K562 (cell line): Measurements from ENCODE around the gene SHISA5. TPM values are rescaled to one million over a fixed set of nuclear protein-coding genes. Genes with fewer than 3 reads are reported as not detected.
A peak's percentile ranks its signal among the peaks of the same experiment; 100 is the strongest.

ENCODE experiments used
- BCL6 ChIP-seq: fragments of 250-450 bp; sonication (Bioruptor Pico); IDR thresholded peaks from 2 replicates; pipeline ENCODE4 v1.4.0; 2020
- CREM ChIP-seq: IDR thresholded peaks from 2 replicates; pipeline ENCODE4 v1.6.1; 2014; ENCODE audit warnings: antibody characterized with exemption, low read depth
- ETV6 ChIP-seq, 3 experiments: fragments of 150-350 bp in 1 of 3; sonication (generic) in 1 of 3; formaldehyde crosslinking in 1 of 3; IDR thresholded peaks; 2 replicates each; pipeline versions ENCODE4 v1.6.1 to v1.8.0; 2014 to 2022; ENCODE audit warnings: borderline replicate concordance in 2 of 3, low read depth in 2 of 3, antibody characterized with exemption in 1 of 3, low read length in 1 of 3, mild to moderate bottlenecking in 1 of 3, missing genetic modification reagents in 1 of 3
- GTF2E2 ChIP-seq: fragments of 200-800 bp; sonication (Bioruptor generic); IDR thresholded peaks from 2 replicates; pipeline ENCODE4 v1.6.1; 2016; ENCODE audit warnings: missing genetic modification characterization, missing compliant biosample characterization
- HMG20B ChIP-seq: fragments of 250-450 bp; sonication (Bioruptor Pico); IDR thresholded peaks from 2 replicates; pipeline ENCODE4 v1.5.0; 2021; ENCODE audit warnings: mild to moderate bottlenecking
- HOMEZ ChIP-seq: fragments of 250-450 bp; sonication (Bioruptor Pico); IDR thresholded peaks from 2 replicates; pipeline ENCODE4 v1.4.0; 2020; ENCODE audit warnings: mild to moderate bottlenecking, moderate library complexity
- JUNB ChIP-seq: fragments of 450-650 bp; formaldehyde crosslinking; conservative IDR thresholded peaks from 2 replicates; pipeline ENCODE4 v1.4.0; 2020; ENCODE audit warnings: mild to moderate bottlenecking
- KDM5B ChIP-seq: fragments of 200-600 bp; sonication (generic); IDR thresholded peaks from 2 replicates; pipeline ENCODE4 v1.6.1; 2012; ENCODE audit warnings: low read depth, mild to moderate bottlenecking, moderate library complexity, low read length, control low read depth, inconsistent platforms; ENCODE audit not compliant: insufficient replicate concordance
- MBD1 ChIP-seq: fragments of 250-450 bp; sonication (Bioruptor Pico); IDR thresholded peaks from 2 replicates; pipeline ENCODE4 v1.8.0; 2022; ENCODE audit warnings: inconsistent platforms
- MBD2 ChIP-seq: sonication (generic); IDR thresholded peaks from 2 replicates; pipeline ENCODE4 v1.6.1; 2016; ENCODE audit warnings: low read depth, borderline replicate concordance
- PHF21A ChIP-seq: fragments of 450-650 bp; IDR thresholded peaks from 2 replicates; pipeline ENCODE4 v1.6.1; 2017; ENCODE audit warnings: low read depth, borderline replicate concordance
- RBM25 ChIP-seq: fragments of 200-400 bp; formaldehyde crosslinking; IDR thresholded peaks from 2 replicates; pipeline ENCODE4 v1.6.1; 2018; ENCODE audit warnings: low read length, low read depth, moderate library complexity; ENCODE audit not compliant: severe bottlenecking
- U2AF2 ChIP-seq: fragments of 200-400 bp; formaldehyde crosslinking; optimal IDR thresholded peaks from 2 replicates; pipeline ENCODE3; 2017; ENCODE audit warnings: low read depth, mild to moderate bottlenecking, low read length
- ZBTB11 ChIP-seq, 3 experiments: fragments of 200-800 bp in 1 of 3; fragments of 250-450 bp in 1 of 3; fragments of 450-650 bp in 1 of 3; sonication (Bioruptor Pico) in 1 of 3; sonication (Bioruptor generic) in 1 of 3; formaldehyde crosslinking in 1 of 3; IDR thresholded peaks; 2 replicates each; pipeline versions ENCODE4 v1.6.1 to v1.8.0; 2016 to 2022; ENCODE audit warnings: mild to moderate bottlenecking in 2 of 3, missing genetic modification characterization in 2 of 3, missing compliant biosample characterization in 1 of 3, moderate library complexity in 1 of 3
- polyA plus RNA-seq, 8 experiments: library from polyadenylated mRNA; depleted of rRNA in 4 of 8; stranded (reverse) in 5 of 8; unstranded in 3 of 8; fragments of >200 nt; fragmentation: Nextera tagmentation in 2 of 8; fragmentation: Illumina TruSeq in 1 of 8; extraction: Ambion mirVana in 2 of 8; extraction: Trizol in 1 of 8; gene quantifications; 2 replicates each; pipeline versions ENCODE4 v1.2.1 to v1.2.3, GENCODE V29; 2011 to 2014; ENCODE audit warnings: inconsistent platforms in 1 of 8, missing spikeins in 1 of 8
- total RNA-seq, 7 experiments: library from RNA; depleted of rRNA in 6 of 7; stranded (reverse); fragments of >200 nt in 6 of 7; fragmentation: Illumina TruSeq in 2 of 7; extraction: Trizol in 2 of 7; gene quantifications; 2 replicates each; pipeline versions ENCODE4 v1.2.1 to v1.2.3, GENCODE V29; 2011 to 2021; ENCODE audit warnings: low replicate concordance in 1 of 7
- TF ChIP-seq, protein P1 (sequence below): fragments of 450-650 bp; formaldehyde crosslinking; IDR thresholded peaks from 2 replicates; pipeline ENCODE4 v1.4.0; 2020; ENCODE audit warnings: mild to moderate bottlenecking, moderate library complexity
- TF ChIP-seq, protein P2 (sequence below): fragments of 250-450 bp; sonication (Bioruptor Pico); IDR thresholded peaks from 2 replicates; pipeline ENCODE4 v1.5.0; 2020; ENCODE audit warnings: mild to moderate bottlenecking

SHISA5 gene
- total and polyA plus RNA-seq, 9 of the 15 experiments (the other 6 are each of a cell fraction or from before 2014, with no cell fraction given): 8.4 to 85.8 (median 56.1) TPM

DNA sequence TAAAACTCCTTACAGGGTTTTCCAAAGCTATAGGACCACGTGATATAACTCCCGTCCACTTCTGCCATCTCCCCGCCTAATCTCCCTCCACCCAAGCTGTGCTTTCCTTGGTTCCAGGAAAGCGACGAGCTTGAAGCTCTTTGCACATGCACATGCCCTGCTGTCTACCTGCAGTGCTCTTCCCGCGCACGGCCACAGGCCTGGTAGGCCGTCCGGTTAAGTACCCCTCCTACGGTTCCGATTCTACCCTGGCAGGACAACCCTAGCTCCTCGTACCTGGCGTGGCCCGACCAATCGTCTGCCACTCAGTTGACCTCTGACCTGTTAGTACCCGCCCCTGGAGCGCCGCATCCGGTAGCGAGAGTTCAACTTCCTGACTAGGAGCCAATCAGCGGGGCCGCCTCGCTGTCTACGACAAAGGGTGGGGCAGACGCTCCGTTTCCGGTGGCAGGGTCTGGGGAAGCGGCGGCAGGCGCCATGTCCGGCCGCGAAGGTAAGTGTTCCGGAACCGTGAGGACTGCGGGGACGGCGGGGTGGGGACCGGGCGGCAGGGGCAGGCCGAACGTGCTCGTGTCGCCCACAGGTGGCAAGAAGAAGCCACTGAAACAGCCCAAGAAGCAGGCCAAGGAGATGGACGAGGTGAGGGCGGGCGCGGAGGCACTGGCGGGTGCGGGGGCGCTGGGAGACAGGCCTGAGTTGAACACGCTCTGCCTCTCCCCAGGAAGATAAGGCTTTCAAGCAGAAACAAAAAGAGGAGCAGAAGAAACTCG lies 64.0 kb downstream of the SHISA5 start, which contains the start of the genes CCDC51 and TMA7 (continued):
- TF ChIP-seq ZBTB11 (CRISPR knock-in tag; IDR thresholded peaks at IDR 0.05) (peak in 2 of 3 experiments; percentile 46 to 52; a peak in 1 of 6 replicates), CREM (peak; percentile 87), KDM5B (peak; percentile 62), MBD1 (CRISPR knock-in tag) (no peak), RBM25 (no peak), PHF21A (no peak), ETV6 (IDR thresholded peaks at IDR 0.05; ENCODE audit: borderline replicate concordance in 1 of 2, low read depth in 2 of 2, low read length in 1 of 2) (no peak), ETV6 (CRISPR knock-in tag; IDR thresholded peaks at IDR 0.05; ENCODE audit: borderline replicate concordance) (no peak), BCL6 (CRISPR knock-in tag) (no peak), GTF2E2 (tag) (peak; percentile 32; the same call in 1 of the 2 replicates), MBD2 (peak; percentile 89), JUNB (no peak), HMG20B (no peak), U2AF2 (no peak), HOMEZ (CRISPR knock-in tag) (no peak)
- TF ChIP-seq, protein P1, sequence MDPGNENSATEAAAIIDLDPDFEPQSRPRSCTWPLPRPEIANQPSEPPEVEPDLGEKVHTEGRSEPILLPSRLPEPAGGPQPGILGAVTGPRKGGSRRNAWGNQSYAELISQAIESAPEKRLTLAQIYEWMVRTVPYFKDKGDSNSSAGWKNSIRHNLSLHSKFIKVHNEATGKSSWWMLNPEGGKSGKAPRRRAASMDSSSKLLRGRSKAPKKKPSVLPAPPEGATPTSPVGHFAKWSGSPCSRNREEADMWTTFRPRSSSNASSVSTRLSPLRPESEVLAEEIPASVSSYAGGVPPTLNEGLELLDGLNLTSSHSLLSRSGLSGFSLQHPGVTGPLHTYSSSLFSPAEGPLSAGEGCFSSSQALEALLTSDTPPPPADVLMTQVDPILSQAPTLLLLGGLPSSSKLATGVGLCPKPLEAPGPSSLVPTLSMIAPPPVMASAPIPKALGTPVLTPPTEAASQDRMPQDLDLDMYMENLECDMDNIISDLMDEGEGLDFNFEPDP: no peak
- TF ChIP-seq, protein P2, sequence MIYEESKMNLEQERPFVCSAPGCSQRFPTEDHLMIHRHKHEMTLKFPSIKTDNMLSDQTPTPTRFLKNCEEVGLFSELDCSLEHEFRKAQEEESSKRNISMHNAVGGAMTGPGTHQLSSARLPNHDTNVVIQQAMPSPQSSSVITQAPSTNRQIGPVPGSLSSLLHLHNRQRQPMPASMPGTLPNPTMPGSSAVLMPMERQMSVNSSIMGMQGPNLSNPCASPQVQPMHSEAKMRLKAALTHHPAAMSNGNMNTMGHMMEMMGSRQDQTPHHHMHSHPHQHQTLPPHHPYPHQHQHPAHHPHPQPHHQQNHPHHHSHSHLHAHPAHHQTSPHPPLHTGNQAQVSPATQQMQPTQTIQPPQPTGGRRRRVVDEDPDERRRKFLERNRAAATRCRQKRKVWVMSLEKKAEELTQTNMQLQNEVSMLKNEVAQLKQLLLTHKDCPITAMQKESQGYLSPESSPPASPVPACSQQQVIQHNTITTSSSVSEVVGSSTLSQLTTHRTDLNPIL (CRISPR knock-in tag): no peak
